Suprapubic skin (tissue), 4 donors: ENCODE data around the gene PDZRN3. TPM values are rescaled to one million over a fixed set of nuclear protein-coding genes. Genes with fewer than 3 reads are reported as not detected.

Experiments used
- DNase-seq, 2 donors: peaks; one replicate each; pipeline ENCODE4 v3.0.0-alpha.2; 2019; ENCODE audit warnings: low spot score in 2 of 2
- H3K27ac ChIP-seq: fragments of 200-600 bp; sonication (generic); one replicate; pipeline ENCODE4 v1.5.1; 2019
- H3K27me3 ChIP-seq: fragments of 200-600 bp; sonication (generic); one replicate; pipeline ENCODE4 v1.5.1; 2019
- H3K36me3 ChIP-seq: fragments of 200-600 bp; sonication (generic); one replicate; pipeline ENCODE4 v1.5.1; 2019
- H3K4me1 ChIP-seq: fragments of 200-600 bp; sonication (generic); one replicate; pipeline ENCODE4 v1.5.1; 2019
- H3K4me3 ChIP-seq: fragments of 200-600 bp; sonication (generic); one replicate; pipeline ENCODE4 v1.5.1; 2019; ENCODE audit warnings: mild to moderate bottlenecking
- H3K9me3 ChIP-seq: fragments of 200-600 bp; sonication (generic); one replicate; pipeline ENCODE4 v1.5.1; 2019
- CTCF ChIP-seq, 2 donors: fragments of 200-600 bp in 1 of 2; fragments of 450-650 bp in 1 of 2; sonication (generic) in 1 of 2; IDR thresholded peaks; one replicate each; pipeline ENCODE4 v1.5.1; 2016 to 2019; ENCODE audit warnings: antibody characterized with exemption in 2 of 2, mild to moderate bottlenecking in 1 of 2, moderate library complexity in 1 of 2
- EP300 ChIP-seq: sonication (generic); formaldehyde crosslinking; IDR thresholded peaks from one replicate; pipeline ENCODE4 v1.6.1; 2017; ENCODE audit warnings: antibody characterized with exemption
- POLR2A ChIP-seq, 2 donors: fragments of 450-650 bp; IDR thresholded peaks; one replicate each; pipeline ENCODE4 v1.6.1; 2017; ENCODE audit warnings: antibody characterized with exemption in 2 of 2, mild to moderate bottlenecking in 2 of 2, moderate library complexity in 2 of 2
- POLR2AphosphoS5 ChIP-seq, 3 donors: sonication (generic); formaldehyde crosslinking; IDR thresholded peaks; one replicate each; pipeline ENCODE4 v1.6.1; 2017; ENCODE audit warnings: antibody characterized with exemption in 3 of 3
- WGBS: methylation state at CpG from one replicate; pipeline ENCODE4 v1.1.5; 2018; 5-methylcytosine and 5-hydroxymethylcytosine counted together
- total RNA-seq, 4 donors: library from RNA; depleted of rRNA; stranded (reverse); fragments of >200 nt; gene quantifications; one replicate each; pipeline ENCODE4 v1.1.0, GENCODE V29; 2016

The PDZRN3 gene
- total RNA-seq, 4 donors from 2014 or later: 9.2 to 33.3 (median 13.7) TPM

- no peak for DNase-seq
- no peak overlapping the region for H3K4me3 ChIP-seq
- H3K9me3 ChIP-seq: no peaks in the 10 kb centered on the region
- no peak for TF ChIP-seq CTCF (IDR thresholded peaks at IDR 0.05)
- TF ChIP-seq POLR2AphosphoS5 (IDR thresholded peaks at IDR 0.05): no peak
- TF ChIP-seq EP300: no peak
- TF ChIP-seq POLR2A (IDR thresholded peaks at IDR 0.05): no peak
- 64% methylated on average over 7 of the region's 7 CpGs for WGBS
- peaks cover 3% of the 10 kb centered on the region for H3K4me1 ChIP-seq
- H3K36me3 ChIP-seq: no peaks in the 10 kb centered on the region
- H3K27me3 ChIP-seq: no peaks in the 10 kb centered on the region
- no peak overlapping the region for H3K27ac ChIP-seq
Observed at GRCh38 chr3:73493543-73494308, 131.0 kb downstream of the PDZRN3 start.

- no peaks in the 10 kb centered on the region for H3K9me3 ChIP-seq
- H3K4me1 ChIP-seq: peaks cover 3% of the 10 kb centered on the region
- no peak overlapping the region for H3K27ac ChIP-seq
- DNase-seq: no peak
- no peaks in the 10 kb centered on the region for H3K27me3 ChIP-seq
- H3K36me3 ChIP-seq: no peaks in the 10 kb centered on the region
- TF ChIP-seq CTCF (IDR thresholded peaks at IDR 0.05): no peak
- TF ChIP-seq EP300: no peak
- TF ChIP-seq POLR2AphosphoS5 (IDR thresholded peaks at IDR 0.05): no peak
- no peak for TF ChIP-seq POLR2A (IDR thresholded peaks at IDR 0.05)
- no peak overlapping the region for H3K4me3 ChIP-seq
- 75% methylated on average over 5 of the region's 5 CpGs for WGBS
Observed at GRCh38 chr3:73492186-73492585, 132.6 kb downstream of the PDZRN3 start.

GRCh38 chr3:73491287-73491662 lies 133.5 kb downstream of the PDZRN3 start:
- no peaks in the 10 kb centered on the region for H3K36me3 ChIP-seq

GRCh38 chr3:73490453-73491286 lies 134.1 kb downstream of the PDZRN3 start:
- Histone ChIP-seq H3K27me3 (no peaks in the 10 kb centered on the region), H3K36me3 (no peaks in the 10 kb centered on the region), H3K4me1 (peaks cover 3% of the 10 kb centered on the region), H3K9me3 (no peaks in the 10 kb centered on the region), H3K27ac (no peak overlapping the region), H3K4me3 (no peak overlapping the region)
- 51% methylated on average over 8 of the region's 8 CpGs for WGBS
- TF ChIP-seq POLR2AphosphoS5 (IDR thresholded peaks at IDR 0.05): no peak
- DNase-seq: no peak

More at GRCh38 chr3:73491287-73491662, 133.5 kb downstream of the PDZRN3 start:
- Histone ChIP-seq H3K27me3 (no peaks in the 10 kb centered on the region), H3K27ac (no peak overlapping the region), H3K9me3 (no peaks in the 10 kb centered on the region), H3K4me1 (peaks cover 3% of the 10 kb centered on the region), H3K4me3 (no peak overlapping the region)
- no peak for DNase-seq
- TF ChIP-seq POLR2A (IDR thresholded peaks at IDR 0.05) (no peak), CTCF (IDR thresholded peaks at IDR 0.05) (no peak), EP300 (no peak), POLR2AphosphoS5 (IDR thresholded peaks at IDR 0.05) (no peak)

- Histone ChIP-seq H3K36me3 (no peaks in the 10 kb centered on the region), H3K9me3 (no peaks in the 10 kb centered on the region), H3K4me1 (peaks cover under 1% of the 10 kb centered on the region), H3K27ac (no peak overlapping the region), H3K4me3 (no peak overlapping the region), H3K27me3 (no peaks in the 10 kb centered on the region)
- TF ChIP-seq POLR2AphosphoS5 (IDR thresholded peaks at IDR 0.05) (no peak), CTCF (IDR thresholded peaks at IDR 0.05) (no peak), EP300 (no peak), POLR2A (IDR thresholded peaks at IDR 0.05) (no peak)
- 61% methylated on average over 4 of the region's 4 CpGs for WGBS
- no peak for DNase-seq
Observed at GRCh38 chr3:73485877-73486330, 138.8 kb downstream of the PDZRN3 start.
